Epithelial cell of esophagus (primary cell): ENCODE results near the gene MICU2.

ENCODE experiments used
- DNase-seq: peaks from one replicate; pipeline ENCODE4 v3.0.0; 2010; ENCODE audit warnings: low read depth
- H3K4me3 ChIP-seq: 2 replicates; pipeline ENCODE4 v1.5.1; 2011; ENCODE audit warnings: mild to moderate bottlenecking, low read length, control low read depth
- CTCF ChIP-seq: IDR thresholded peaks from 2 replicates; pipeline ENCODE4 v1.5.1; 2011; ENCODE audit warnings: low read depth, mild to moderate bottlenecking, low read length, control low read depth, inconsistent platforms; ENCODE audit not compliant: insufficient read depth; ENCODE audit errors: missing control alignments

Gene MICU2

GRCh38 chr13:21580736-21581135 lies 23.2 kb downstream of the MICU2 start:
- DNase-seq, result peak; percentile 52
- TF ChIP-seq CTCF, result no peak
- no peak overlapping the region for H3K4me3 ChIP-seq

- DNase-seq, result no peak
- TF ChIP-seq CTCF, result no peak
- H3K4me3 ChIP-seq, result no peak overlapping the region
Measured at GRCh38 chr13:21579754-21580316, 24.1 kb downstream of the MICU2 start.

GRCh38 chr13:21578748-21579147 lies 25.2 kb downstream of the MICU2 start:
- no peak for DNase-seq
- H3K4me3 ChIP-seq, result no peak overlapping the region
- no peak for TF ChIP-seq CTCF

GRCh38 chr13:21576426-21576825 lies 27.5 kb downstream of the MICU2 start:
- no peak overlapping the region for H3K4me3 ChIP-seq
- no peak for DNase-seq
- TF ChIP-seq CTCF, result no peak

- no peak for TF ChIP-seq CTCF
- DNase-seq, result no peak
- no peak overlapping the region for H3K4me3 ChIP-seq
Measured at GRCh38 chr13:21573920-21574712, 29.9 kb downstream of the MICU2 start.

- no peak overlapping the region for H3K4me3 ChIP-seq
- DNase-seq, result no peak
- TF ChIP-seq CTCF, result no peak
Measured at GRCh38 chr13:21569686-21570085, 34.3 kb downstream of the MICU2 start.

- TF ChIP-seq CTCF, result no peak
- DNase-seq, result no peak
- H3K4me3 ChIP-seq, result no peak overlapping the region
Measured at GRCh38 chr13:21568854-21569253, 35.1 kb downstream of the MICU2 start.
